ENCODE results near the gene MLH3. TPM values are rescaled to one million over a fixed set of nuclear protein-coding genes. Genes with fewer than 3 reads are reported as not detected.

Gene MLH3
- total and polyA plus RNA-seq, 10 of the 15 experiments (the other 5 are each of a cell fraction or from before 2014, with no cell fraction given) = 12.6 to 31.2 (median 19.6) TPM

- Histone ChIP-seq H4K20me1 (ENCODE audit: control insufficient read depth, insufficient read depth) (no peaks in the 10 kb centered on the region), H3K27ac (ENCODE audit: control insufficient read depth, insufficient read depth) (no peak overlapping the region), H3K9me3 (replicated peaks; ENCODE audit: control insufficient read depth, insufficient read depth, low read length) (no peaks in the 10 kb centered on the region), H3K4me1 (ENCODE audit: control insufficient read depth, insufficient read depth, low read length) (no peaks in the 10 kb centered on the region), H3K27me3 (replicated peaks in 1 of 2; ENCODE audit: control insufficient read depth in 2 of 2, insufficient read depth in 2 of 2, low read length in 1 of 2) (no peaks in the 10 kb centered on the region), H3K4me3 (no peak overlapping the region), H3K36me3 (ENCODE audit: control insufficient read depth in 2 of 2, insufficient read depth in 2 of 2, low read length in 1 of 2) (peaks cover 0 to 30% of the 10 kb centered on the region in 2 experiments; a peak in 3 of 4 replicates), H2AFZ (ENCODE audit: control insufficient read depth, low read depth, low read length) (no peak overlapping the region), H3K4me2 (ENCODE audit: control insufficient read depth, insufficient read depth) (no peak overlapping the region), H3K79me2 (ENCODE audit: control insufficient read depth, insufficient read depth, low read length) (no peaks in the 10 kb centered on the region), H3K9ac (ENCODE audit: control insufficient read depth, insufficient read depth, low read length) (no peak overlapping the region)
- FAIRE-seq = no peak
- no TSS peak for BruUV-seq (replicated peaks)
- ChIA-PET RAD21 (ENCODE audit: unreplicated experiment) (no interaction called here), POLR2A (no interaction called here), CTCF (interaction anchor here (1.4 kb wide), 1 partner anchor 156 kb away, joined by 3 read pairs; no protein-coding TSS in a partner anchor), SMC1A (ENCODE audit: uncharacterized antibody, unreplicated experiment) (no interaction called here)
- in situ Hi-C loops (cut with MboI) = no loop called here
- WGBS (ENCODE audit: insufficient coverage, insufficient replicate concordance, low lambda C conversion rate, missing lambda C conversion rate) = 84% methylated on average over 5 of the region's 5 CpGs
- intact Hi-C loops (cut with micrococcal nuclease; ENCODE audit: unreplicated experiment) = no loop called here
- no peak for DNase-seq (ENCODE audit: low read depth, low spot score)
- ATAC-seq = no peak
- TF ChIP-seq MEF2A (IDR thresholded peaks at IDR 0.05; ENCODE audit: insufficient read depth, low read depth, low read length) (no peak), HSF1 (IDR thresholded peaks at IDR 0.05; ENCODE audit: low read depth, low read length) (no peak), SIN3A (IDR thresholded peaks at IDR 0.05; ENCODE audit: low read depth, low read length) (no peak), ZNF24 (IDR thresholded peaks at IDR 0.05) (no peak), STAT1 (conservative IDR thresholded peaks at IDR 0.05) (no peak), STAT3 (IDR thresholded peaks at IDR 0.05; ENCODE audit: low read depth, low read length) (no peak), ESRRA (IDR thresholded peaks at IDR 0.05; ENCODE audit: low read length) (no peak), RELA (IDR thresholded peaks at IDR 0.05; ENCODE audit: borderline replicate concordance, partially characterized antibody) (no peak), RUNX3 (IDR thresholded peaks at IDR 0.05; ENCODE audit: low read length) (no peak), ZZZ3 (IDR thresholded peaks at IDR 0.05; ENCODE audit: control insufficient read depth, insufficient read length, low read depth) (no peak), MTA2 (IDR thresholded peaks at IDR 0.05; ENCODE audit: low read depth) (no peak), MAX (IDR thresholded peaks at IDR 0.05; ENCODE audit: low read depth, low read length) (no peak), NFXL1 (IDR thresholded peaks at IDR 0.05; ENCODE audit: borderline replicate concordance) (no peak)
These were observed 35.8 kb downstream of the MLH3 start for GRCh38 chr14:75015496-75015895.
